ENCODE data around the gene NOP53.
A peak's percentile ranks its signal among the peaks of the same experiment; 100 is the strongest.
"Not testable (repeated sequence)": the region's sequence is repeated elsewhere in the genome, so short reads cannot be mapped to it uniquely, and the experiment has no call there.

The NOP53 gene

GRCh38 chr19:47778049-47778953 lies 33.0 kb downstream of the NOP53 start, which contains the start of gene SELENOW:
Gene SELENOW (plus strand): TSS chr19:47778703. CDS start chr19:47778786, 83 bp downstream.
- peak; percentile 43 to 77 for DNase-seq

GRCh38 chr19:47778954-47779351 lies 33.6 kb downstream of the NOP53 start:
- DNase-seq = no peak

DNA sequence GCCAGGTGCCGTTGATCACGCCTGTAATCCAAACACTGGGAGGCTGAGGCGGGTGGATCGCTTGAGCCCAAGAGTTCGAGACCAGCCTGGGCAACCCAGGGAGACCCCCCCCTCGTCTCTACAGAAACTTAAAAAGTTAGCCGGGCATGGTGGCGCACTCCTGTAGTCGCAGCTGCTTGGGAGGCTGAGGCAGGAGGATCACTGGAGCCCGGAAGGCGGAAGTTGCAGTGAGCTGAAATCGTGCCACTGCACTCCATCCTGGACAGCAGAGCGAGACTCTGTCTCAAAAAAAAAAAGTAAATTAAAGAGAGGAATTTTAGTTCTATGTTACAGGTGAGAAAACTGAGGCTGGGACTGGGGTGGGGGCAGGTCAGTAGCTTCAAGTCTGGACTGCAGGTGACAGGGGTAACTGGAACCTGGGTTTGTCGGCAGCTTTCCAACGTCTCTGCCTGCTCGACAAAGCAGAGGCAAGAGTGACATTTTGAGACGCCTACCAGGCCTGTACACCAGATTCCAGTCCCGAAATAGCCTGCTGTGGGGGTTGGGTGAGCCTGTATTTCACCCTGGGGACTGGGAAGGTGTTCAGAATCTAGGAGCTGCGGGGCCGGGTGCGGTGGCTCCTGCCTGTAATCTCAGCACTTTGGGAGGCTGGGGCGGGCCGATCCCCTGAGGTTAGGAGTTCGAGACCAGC lies 34.3 kb downstream of the NOP53 start:
- no peak for DNase-seq

- no peak for DNase-seq
These were observed 34.8 kb downstream of the NOP53 start for GRCh38 chr19:47780215-47780551.

DNA sequence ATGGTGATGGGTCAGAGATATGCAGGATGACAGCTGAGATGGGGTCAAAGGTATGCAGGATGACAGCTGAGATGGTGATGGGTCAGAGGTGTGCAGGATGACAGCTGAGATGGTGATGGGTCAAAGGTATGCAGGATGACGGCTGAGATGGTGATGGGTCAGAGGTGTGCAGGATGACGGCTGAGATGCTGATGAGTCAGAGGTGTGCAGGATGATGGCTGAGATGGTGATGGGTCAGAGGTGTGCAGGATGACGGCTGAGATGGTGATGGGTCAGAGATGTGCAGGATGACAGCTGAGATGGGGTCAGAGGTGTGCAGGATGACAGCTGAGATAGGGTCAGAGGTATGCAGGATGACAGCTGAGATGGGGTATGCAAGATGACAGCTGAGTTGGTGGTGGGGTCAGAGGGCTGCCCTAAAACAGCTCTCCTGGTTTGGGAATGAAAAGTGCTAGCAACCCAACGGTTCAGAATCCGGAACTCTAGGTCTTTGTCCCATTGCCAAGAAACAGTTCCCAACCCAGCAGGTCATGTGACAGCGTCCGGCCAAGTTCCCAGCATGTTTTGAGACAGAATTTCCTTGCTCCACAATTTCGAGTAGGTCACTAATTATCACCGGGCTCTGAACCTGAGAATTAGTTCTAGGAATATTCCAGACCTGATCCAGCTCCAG lies 36.4 kb downstream of the NOP53 start:
- no peak for DNase-seq

DNA sequence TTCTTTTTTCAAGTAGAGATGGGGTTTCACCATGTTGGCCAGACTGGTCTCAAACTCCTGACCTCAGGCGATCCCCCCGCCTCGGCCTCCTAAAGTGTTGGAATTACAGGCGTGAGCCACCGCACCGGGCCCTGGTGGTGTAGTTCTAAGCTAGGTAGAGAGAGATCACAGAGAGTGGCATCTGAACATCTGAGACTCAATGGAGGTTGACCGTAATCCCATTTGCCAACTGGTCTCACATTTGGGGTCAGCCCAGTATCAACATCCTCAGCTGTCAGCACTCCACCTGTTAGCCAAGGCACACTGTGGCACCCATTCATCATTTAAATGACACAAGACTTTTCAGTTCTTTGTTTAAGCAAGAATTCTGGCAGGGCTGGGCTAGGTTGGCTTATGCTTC lies 41.2 kb downstream of the NOP53 start:
- DNase-seq = no peak

- not testable (repeated sequence) for DNase-seq
These were observed 42.0 kb downstream of the NOP53 start for GRCh38 chr19:47787307-47787706.

- not testable (repeated sequence) for DNase-seq
These were observed 44.5 kb downstream of the NOP53 start for GRCh38 chr19:47789811-47790210.

DNA sequence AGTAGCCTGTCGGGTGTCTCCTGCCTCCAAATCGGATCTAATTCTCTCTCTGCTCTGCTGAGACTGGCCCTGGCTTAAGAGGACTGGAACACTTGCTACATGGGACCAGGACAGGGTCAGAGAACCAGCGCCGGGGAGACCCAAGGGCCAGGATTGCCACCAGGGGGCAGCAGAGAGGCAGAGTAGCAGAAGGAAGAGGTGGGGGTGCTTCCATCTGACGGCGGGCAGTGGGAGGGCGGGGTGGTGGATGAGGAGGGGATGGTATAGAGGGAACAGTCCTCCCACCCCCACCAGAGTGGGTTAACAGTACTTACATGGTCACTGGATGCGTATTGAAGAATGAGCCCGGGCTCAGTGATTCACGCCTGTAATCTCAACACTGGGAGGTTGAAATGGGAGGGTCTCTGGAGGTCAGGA lies 45.1 kb downstream of the NOP53 start:
- DNase-seq = peak; percentile 27 to 76

- DNase-seq = no peak
These were observed 47.3 kb downstream of the NOP53 start for GRCh38 chr19:47792616-47793015.

DNA sequence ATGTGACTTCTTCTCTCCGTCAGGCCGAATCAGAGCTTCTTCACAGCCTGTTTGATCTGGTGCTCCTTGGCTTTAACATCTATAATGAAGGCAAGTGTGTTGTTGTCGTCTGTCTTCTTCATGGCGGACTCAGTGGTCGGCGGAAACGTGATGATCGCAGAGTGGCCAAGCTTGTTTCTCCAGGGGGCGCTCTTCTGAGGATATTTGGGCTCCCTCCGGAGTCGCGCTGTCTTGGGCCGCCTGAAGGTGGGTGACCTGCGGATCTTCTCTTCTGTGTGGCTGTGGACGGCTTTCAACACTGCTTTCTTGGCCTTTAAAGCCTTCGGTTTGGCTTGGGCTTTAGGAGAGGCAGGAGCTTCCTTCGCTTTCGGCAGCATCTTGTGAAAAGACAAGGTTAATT lies 49.2 kb downstream of the NOP53 start:
- DNase-seq = no peak

- DNase-seq = no peak
These were observed 51.4 kb downstream of the NOP53 start for GRCh38 chr19:47796785-47797184.

GRCh38 chr19:47797996-47798903 lies 52.9 kb downstream of the NOP53 start:
- no peak for DNase-seq

GRCh38 chr19:47798904-47799266 lies 53.5 kb downstream of the NOP53 start:
- no peak for DNase-seq

DNA sequence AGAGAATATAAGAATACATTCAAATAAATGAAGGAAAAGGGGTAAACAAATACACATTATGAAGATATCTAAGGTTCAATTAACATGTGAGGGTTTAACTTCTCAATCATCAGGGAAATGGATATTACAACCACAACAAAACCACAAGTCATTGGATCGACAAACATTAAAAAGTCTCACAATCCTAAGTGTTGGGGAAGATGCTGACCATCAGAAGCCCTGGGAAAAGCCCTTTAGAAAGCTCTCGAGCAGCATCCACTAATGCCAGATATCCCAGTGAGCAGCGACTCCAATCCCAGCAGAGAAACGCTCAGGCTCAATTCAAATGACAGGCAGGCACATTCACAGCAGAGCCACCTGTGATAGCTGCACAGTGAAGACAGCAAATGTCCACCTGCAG lies 55.9 kb downstream of the NOP53 start:
- DNase-seq = no peak

DNA sequence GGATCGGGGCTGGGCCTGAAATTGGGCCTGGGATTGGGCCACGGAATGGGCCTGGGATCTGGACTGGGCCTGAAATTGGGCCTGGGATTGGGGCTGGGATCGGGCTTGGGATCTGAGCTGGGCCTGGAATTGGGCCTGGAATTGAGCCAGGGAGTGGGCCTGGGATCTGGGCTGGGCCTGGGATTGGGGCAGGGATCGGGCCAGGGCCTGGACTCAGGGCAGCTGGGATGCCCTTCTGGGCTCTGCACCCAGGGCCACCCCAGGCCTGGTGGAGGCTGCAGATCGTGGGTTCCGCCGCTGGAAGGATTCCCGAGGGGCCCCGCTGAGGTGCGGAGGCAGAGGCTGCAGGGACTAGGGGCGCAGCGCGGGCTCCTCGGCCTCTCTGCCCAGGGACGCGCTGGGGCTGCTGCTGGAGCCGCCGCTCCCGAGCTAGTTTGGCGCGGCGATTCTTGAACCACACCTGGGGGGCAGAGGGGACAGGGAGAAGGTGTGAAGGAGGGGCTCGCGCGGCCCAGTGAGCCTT lies 57.2 kb downstream of the NOP53 start:
- DNase-seq = no peak

DNA sequence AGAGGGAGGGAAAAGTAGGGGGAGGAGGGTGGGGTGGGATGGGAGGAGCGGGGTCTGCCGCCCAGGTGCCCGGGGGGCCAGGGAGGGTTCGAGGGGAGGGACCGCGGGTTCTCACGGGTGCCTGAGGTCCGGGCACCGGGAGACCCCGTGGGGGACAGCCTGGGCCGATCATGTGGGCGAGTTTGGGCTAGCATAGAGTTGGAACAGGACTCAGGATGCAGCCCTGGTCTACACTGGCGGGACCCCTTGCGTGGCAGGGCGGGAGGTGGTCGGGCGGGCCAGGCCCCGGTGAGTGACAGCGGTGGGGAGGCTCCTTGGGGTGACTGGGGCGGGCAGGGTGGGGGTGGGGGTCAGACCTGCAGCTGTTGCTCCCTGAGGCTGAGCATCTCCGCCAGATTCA lies 57.8 kb downstream of the NOP53 start:
- not testable (repeated sequence) for DNase-seq

DNA sequence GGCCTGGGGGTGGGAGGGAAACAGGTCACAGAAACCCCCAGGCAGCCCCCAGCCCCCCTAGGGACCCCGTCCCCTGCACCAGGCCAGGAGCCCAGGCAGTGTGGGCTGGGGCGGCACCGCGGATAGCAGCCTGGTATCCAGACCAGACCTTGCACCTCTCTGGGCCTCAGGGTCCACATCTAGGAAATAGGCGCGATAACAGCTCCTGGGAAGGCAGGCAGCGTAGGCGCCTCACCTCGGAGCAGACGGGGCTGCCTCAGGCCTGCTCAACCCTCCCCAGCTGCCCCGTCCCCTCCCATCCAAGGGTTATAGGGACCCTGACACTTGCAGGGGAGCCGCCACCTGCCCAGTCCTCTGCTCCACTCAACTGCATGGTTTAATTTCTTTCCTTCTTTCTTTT lies 58.3 kb downstream of the NOP53 start:
- not testable (repeated sequence) for DNase-seq

DNA sequence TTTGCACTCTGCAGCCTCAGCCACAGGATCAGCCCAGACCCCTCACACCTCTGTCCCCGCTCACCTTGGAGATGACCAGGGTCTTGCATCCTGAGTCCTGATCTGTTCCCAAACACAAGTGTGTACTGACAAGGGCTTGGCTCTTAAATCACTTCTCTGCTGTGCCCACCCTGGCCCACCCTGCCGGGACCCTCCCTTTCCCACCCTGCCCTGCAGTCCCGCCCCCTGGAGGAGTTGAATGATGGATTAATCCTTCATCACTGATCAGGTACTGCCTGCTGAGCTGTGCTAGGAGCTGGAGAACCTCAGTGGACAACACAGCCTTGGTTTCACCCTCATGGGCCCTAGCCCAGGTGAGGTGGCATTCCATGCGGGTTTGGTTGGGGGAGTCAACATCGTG lies 59.1 kb downstream of the NOP53 start, which contains the start of gene TPRX1:
TPRX1 (minus strand) TSS at position 101 of the 400 bp plus-strand sequence; CDS start at position 89, 12 bp downstream.
- not testable (repeated sequence) for DNase-seq

DNA sequence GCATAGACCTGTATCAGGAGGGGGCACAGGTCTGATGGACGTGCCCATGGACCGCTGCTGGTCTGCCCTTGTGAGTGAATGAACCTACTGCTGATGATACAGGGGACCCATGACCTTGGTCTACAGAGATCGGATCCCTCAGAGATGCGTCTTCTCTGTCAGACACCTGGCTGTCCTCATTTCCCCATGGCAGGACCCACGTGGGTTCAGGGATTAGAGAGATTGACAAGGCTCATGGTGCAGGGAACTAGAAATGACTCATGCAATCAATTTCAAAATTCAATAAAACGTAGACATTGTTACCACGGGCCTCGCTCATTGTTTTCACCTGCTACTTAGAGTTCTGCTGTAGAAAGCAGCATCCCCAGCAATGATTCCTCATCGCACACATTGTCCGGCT lies 60.0 kb downstream of the NOP53 start:
- DNase-seq = no peak

GRCh38 chr19:47806435-47806834 lies 61.1 kb downstream of the NOP53 start:
- DNase-seq = no peak

All from NCI-H446 (cell line).